ENCODE results near the gene AIG1.

The AIG1 gene

DNA sequence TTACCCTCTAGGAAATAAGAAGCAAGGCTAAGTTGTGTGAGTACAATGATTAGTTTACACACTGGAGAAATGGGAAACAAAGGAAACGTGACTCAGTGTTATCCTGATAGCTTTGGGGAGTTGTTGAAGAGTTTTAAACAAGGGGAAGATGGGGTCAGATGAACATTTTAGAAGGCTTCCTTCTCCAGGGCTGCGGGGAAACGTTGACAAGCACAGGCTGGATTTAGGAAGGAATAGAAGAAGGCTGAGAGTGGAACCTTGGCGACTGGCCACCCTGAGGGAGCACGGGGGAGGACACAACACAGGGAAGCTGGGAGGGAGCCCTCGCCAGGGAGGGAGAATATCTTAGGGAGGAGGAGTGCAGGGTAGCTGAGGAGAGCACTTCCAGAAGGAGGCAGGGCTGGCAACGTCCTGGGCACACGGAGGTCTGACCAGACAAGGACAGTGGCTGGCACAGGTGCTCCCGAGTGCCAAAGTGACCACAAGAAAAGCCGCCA is 134.7 kb downstream of the AIG1 start:
- DNase-seq (ENCODE audit: low read depth in 2 of 2) = no peak

DNA sequence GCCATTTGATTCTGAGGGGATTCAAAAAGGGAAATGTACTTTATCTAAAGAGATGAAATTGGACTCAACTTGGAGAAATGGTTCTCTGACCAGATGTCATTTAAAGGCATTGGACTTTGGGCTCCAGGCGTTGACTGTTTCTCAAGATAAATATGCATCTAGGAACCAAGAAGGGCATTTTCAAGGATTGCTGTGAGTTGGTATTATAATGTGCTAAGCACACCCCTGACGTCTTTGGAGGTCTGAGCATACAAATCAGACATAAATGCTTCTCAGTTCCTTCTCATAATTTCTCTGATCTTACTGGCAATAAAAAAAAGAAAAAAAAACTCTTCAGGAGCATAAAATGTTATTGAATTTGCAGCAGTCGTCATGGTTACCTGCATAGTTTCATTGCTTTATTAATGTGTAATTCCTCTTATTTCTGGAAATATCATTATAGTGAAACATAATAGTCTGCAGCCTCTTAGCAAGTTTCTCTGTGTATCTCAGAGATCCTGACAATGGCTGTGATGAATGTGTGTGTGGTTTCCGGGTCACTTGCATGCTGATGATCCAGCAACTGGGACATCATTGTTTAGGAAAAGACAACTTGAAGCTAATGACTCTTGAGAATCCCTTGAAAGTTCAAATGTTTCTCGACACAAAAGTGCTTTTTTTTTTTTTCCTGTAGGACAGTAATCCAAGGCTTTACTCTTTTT is 136.0 kb downstream of the AIG1 start:
- DNase-seq (ENCODE audit: low read depth in 2 of 2) = no peak

DNA sequence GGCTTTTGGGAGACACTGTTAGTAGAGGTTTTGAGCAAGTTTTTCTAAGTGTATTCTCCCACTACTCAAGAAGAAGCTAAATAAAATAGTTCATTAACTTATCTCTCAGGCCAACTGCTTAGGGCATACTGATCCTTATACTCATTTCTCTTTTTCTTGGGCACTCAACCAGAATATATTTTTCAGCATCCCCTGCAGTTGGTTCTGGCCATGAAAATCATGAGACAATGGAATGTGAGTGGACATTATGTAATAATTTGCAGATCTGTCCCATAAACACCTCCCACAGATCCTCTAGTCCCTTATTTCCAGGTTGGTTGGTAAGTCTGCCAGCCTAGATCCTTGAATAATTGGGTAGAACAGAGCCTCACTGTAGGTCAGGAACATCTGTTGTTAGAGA is 136.7 kb downstream of the AIG1 start:
- no peak for DNase-seq (ENCODE audit: low read depth in 2 of 2)

DNA sequence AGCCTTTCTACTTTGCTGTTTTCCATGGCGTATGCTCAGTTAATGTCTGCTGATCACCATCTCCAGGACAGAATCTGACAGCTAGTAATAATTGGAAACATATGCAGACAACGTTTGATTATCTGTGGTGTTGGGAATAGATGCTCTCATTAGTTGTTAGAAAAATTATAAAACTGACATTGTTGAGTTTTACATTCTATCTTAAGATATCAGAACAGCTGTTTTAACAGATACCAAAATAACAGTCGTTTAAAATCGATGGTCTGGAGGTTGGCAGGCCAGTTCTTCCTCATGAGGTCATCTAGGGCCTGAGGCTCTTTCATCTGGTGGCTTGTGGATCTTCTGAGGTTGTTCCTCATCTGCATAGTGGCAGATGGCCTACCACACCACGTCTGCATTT is 137.6 kb downstream of the AIG1 start:
- no peak for DNase-seq (ENCODE audit: low read depth in 2 of 2)

DNA sequence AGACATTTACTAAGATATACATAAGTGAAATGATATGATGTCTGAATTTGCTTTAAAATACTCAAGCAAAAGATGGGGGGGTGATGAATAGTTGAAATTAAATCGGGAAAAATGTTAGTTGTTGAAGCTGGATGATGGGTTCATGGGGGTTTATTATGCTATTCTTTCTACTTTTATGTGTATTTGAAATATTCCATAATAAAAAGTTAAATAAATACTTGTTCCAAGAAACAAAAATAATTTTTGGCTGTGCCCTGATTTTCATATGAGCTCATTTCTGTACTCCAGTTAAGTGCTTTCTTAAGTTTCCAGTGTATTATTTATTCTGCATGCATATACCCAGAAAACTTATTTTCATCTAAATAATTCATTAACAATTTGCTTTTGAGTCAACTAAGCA is 138.6 kb downstream of the AIG1 start:
- no peak for DNase-seq (ENCODE audit: low read depth in 2 of 2)

DNA sequence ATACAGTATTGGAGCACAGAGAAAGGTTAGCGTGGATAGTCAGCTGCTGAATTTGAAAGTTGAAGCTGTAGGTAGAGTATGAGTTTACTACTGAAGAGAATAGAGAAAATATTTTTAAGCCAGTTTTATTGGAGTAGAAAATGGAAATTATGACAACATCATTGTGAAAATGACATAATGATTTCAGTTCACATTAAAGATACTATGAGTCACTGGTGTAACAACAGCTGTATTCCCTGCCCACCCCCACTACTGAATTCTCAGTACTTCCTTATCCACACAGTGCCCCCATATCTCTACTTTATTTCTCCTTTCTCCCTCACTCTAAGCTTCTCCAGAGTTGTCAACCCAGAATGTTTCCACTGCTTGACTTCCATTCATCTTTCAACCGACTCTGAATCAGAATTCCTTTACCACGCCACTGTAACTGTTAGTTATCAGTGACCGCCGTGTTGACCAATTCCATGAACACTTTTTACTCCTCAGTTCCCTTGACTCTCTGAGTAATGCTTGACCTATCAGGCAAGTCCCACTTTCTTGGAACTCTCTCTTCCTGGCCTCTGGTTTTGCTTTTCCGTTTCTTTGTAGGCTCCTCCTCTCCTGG is 139.6 kb downstream of the AIG1 start:
- DNase-seq (ENCODE audit: low read depth in 2 of 2) = no peak

DNA sequence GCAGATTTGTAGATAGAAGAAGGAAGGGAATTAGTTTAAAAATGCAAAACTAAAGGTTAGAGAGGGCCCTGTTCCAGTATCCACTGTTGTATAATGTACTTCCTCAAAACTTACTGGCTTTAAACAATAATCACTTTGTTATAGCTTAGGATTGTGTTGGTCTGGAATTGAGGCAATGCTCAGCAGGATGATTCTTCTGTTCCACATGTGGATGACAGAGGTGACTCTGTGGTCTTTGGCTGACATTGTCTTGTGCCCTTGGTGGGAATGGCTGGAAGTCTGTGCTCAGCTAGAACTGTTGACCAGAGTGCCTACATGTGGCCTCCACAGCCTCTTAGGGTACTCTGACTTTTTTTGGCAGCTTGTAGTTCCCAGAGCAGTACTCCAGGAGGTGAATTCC is 143.4 kb downstream of the AIG1 start:
- DNase-seq (ENCODE audit: low read depth in 2 of 2) = no peak

DNA sequence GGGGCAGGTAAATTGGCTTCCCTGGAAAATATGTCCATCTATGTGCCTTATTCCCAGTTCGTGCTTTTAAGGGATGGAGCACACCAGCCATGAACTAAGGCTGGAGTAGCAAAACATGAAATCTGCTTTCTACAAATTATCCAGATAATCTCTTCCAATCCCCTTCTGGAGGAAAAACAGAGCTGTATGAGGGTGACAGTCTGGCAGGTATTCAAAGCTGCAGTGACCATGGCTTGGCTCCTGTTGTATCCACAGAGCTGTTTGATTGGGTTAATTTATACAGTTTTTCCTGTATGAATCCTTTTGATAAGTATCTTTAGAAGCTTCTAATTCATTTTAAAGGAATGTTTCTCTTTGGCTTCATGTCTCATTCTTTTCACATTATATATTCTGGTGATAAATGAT is 144.4 kb downstream of the AIG1 start:
- DNase-seq (ENCODE audit: low read depth in 2 of 2) = no peak

DNA sequence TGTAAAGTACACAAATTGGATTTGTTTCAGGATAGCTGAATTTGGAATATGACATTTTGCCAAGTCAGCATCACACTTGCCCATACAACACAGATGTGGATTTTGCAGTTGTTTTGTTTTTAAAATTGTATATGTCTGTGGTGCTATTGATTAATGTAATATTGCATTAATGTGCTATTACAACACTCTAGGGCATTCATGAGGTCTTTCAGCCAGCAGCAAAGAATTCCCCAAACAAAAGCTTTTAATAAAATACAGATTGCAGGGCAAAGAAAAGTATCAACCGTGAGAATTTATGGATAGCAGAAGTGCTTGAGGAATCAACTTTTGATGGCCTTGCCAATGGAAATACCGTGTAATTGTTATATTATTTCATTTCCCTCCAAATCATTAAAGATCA is 144.9 kb downstream of the AIG1 start:
- DNase-seq (ENCODE audit: low read depth in 2 of 2) = no peak

DNA sequence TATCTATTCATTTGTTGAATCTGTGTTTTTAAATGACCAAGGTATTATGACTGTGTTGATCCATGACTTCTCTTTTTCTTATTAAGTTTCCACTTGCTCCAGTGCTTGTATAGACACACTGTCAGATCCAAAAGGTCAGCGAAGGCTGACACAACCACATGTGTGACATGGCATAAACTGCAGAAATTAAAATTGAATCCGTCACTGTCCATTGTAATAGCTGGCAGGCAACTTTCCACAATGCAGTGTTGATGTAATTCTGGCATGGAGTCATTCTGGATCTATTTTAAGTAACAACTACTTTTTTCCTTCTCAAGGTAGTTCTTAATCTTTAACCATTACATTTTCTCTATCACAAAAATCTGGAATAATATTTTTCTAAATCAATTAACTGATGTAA is 145.3 kb downstream of the AIG1 start:
- DNase-seq (ENCODE audit: low read depth in 2 of 2) = no peak

DNA sequence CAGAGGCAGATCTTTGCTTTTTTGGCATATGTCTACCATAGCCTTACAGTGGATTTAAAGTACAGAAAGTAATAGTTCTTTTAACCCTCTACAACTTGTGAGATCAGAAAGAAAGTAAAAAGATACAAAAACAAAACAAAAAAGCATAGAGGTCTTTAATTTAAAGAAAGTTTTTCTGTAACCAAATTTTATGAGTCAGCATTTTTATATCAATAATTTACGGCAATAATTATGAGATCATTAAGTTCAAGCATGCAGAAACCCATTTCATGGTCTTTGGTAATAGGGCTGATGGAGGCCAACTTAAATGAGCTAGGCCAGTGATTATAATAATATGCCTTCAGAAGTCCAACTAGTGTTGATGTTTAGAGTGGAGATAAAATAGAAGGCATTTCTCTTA is 145.9 kb downstream of the AIG1 start:
- DNase-seq (ENCODE audit: low read depth in 2 of 2) = no peak

DNA sequence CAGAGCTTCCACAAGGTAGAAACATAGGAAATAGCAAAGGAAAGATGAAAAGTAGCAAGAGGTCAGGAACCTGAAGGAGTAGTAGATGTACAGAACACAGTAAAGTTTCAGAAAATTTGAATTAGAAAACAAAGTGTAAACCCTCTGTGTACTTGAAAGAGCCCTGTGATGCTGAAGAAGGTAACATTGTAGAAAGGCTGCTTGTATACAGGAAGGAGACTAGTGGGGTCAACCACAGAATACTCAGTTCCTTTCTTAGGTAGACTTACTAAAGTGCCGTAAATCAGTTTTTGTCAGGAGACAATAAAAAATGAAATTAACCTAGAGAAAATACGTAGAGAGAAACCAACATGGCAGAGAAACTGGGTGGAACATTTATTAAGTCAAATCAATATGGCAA is 149.7 kb downstream of the AIG1 start:
- DNase-seq (ENCODE audit: low read depth in 2 of 2) = no peak

DNA sequence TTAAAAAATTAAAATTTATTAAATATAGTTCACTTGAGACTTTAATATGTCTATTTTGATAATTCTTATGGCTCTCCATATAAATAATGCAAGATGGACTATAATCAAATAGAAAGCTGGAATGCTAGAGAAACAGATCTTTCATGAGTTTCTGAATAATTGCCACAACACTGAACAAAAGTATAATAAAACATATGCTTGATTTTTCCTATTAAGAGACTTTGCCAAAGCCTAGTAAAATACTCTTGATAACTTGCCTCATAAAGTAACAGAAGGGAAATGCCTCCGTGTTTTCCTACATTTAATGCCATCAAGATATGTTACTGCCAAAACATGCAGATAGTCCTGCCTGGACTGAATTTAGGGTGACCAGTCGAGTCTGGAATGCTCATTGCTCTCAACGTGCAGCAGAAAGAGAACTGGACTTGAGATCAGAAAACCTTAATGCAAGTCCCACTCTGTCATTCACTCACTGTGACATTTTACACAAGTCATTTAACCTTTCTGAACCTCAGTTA is 153.2 kb downstream of the AIG1 start:
- no peak for DNase-seq (ENCODE audit: low read depth in 2 of 2)

DNA sequence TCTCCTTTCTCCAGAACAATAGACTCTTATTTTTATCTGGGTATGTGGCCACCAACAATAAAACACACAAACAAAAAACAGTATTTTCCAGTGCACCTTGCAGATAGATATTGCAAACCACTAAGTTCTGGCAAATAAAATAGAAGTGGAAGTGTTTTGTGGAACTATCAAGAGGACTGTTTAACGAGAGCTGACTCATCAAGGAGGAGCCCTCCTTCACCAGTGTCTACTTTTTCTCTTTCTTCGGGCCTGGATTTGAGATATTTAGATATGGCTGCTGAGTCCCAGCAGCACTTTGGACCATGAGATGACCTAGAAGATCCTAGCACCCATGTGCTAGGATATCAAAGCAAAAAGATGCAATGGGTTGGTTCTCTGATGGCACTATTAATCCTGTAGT is 154.7 kb downstream of the AIG1 start:
- no peak for DNase-seq (ENCODE audit: low read depth in 2 of 2)

DNA sequence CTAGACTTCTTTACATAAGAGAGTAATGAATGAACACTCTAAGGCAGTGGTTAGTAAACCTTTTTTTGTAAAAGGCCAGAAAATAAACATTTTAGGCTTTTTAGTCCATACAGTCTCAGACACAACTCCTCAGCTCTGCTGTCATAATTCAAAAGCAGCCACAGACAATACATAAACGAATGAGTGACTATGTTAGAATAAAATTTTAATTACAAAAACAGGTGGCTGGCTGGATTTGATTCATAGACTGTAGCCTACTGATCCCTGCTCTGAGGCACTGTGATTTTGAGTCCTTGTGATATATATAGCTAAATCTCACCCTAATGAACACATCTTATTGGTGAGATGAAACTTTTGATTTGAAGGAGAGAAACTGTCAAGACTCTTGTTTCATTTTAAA is 155.1 kb downstream of the AIG1 start:
- no peak for DNase-seq (ENCODE audit: low read depth in 2 of 2)

DNA sequence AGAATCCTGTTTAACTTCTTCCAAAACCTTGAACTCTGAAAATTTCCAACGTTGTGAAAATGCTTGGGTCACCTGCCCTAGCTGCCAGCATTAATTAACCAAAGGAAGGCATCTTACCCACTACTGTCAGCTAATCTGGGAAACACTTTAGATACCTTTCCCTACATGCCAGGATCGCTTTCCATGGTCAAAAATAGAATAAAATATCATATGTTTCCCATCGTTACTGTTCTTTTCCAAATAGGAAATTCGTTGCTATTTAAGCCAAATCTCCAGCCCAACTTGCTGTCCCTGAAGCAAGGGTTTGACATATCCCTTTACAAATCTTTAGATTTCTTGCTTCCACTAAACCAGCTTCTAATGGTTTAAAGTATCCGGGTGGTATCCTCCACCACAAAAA is 157.5 kb downstream of the AIG1 start:
- no peak for DNase-seq (ENCODE audit: low read depth in 2 of 2)

DNA sequence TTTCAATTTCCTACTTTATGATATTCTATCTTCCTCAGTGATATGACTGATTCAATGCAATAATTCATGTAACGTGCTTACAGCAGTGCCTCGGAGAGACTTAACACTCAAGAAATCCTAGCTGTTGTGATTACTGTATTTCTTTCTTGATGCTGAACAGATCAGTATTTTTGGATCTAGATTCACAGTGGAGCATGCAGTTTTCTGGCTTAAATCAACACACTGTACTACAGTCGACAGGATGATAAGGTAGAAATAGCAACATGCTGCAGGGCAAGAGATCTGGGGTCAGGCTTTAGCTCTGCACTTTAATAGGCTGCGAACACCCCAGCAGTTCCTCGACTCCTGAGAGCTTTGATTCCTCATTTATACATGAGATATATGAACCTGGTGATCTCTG is 161.0 kb downstream of the AIG1 start:
- DNase-seq (ENCODE audit: low read depth in 2 of 2) = no peak

DNA sequence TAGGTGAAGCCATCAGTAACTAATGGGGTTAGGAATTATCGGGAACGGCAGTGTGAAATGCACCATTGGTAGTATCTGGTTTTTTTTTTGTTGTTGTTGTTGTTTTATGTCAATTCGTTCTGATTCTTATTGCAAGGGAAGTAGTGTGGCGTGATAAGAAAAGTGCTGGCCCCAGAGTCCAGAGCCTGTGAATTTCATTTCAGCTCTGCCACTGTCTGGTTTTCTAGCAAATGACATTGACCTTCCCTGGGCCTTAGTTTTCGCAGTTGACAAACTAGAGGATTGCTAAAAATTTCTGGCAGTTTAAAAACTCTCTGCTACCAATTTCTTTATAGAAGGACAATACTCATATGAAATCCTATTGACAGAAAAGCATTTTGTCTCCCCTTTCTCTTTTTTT is 161.6 kb downstream of the AIG1 start:
- DNase-seq (ENCODE audit: low read depth in 2 of 2) = no peak

DNA sequence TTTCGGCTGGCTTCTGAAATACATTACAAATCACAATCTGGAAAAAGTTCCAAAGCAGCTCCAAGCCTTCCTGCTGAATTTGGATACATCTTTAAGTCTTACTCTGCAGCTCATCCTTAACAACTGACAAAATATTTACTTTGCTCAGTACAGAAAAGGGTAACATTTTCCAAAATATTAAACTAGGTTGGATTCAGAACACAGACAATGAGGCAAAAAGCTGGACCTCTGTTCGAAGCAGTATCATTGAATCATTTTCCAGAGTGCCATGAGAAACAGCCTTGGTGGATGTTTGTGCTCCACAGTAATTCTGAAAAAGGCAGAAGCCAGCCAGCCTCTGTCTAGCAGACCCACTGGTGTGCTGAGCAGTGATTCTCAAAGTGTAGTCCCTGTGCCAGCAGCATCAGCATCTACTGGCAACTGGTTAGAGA is 162.1 kb downstream of the AIG1 start:
- no peak for DNase-seq (ENCODE audit: low read depth in 2 of 2)

DNA sequence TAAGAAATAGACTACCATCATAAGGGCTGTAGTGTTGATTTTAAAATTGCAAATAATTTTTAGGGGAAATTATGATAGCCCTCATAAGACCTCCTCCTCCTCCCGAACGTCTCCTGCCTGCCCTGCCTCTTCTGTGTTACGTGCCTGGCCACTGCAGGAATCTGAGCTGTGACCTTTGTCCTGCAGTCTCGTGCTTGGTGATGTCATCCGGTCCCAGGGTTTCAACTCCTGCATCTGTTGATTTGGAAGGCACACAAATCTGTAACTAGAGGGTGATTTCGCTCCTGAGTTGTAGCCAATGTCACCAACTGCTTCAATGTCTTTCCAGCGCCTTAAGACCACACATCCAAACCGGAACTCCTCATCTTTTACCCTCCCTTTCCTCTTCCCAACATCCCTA is 163.2 kb downstream of the AIG1 start:
- no peak for DNase-seq (ENCODE audit: low read depth in 2 of 2)

DNA sequence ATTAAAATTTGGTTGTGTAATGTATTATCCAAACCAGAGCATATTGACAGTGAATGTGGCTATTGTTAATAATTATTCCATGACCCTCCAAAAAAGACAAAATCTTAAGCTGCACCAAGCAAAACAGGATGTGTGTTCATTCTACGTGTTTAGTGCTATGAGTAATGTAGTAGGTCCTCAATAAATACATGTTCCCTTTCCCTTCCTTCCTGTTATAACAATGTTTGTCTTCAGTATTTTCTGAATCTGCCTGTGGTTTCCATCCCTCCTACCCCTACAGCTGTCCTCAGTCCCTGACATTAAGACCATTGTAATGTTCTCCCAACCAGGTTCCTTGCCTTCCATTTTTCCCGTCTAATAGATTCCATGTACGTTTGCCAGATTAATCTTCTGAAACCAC is 163.8 kb downstream of the AIG1 start:
- no peak for DNase-seq (ENCODE audit: low read depth in 2 of 2)

DNA sequence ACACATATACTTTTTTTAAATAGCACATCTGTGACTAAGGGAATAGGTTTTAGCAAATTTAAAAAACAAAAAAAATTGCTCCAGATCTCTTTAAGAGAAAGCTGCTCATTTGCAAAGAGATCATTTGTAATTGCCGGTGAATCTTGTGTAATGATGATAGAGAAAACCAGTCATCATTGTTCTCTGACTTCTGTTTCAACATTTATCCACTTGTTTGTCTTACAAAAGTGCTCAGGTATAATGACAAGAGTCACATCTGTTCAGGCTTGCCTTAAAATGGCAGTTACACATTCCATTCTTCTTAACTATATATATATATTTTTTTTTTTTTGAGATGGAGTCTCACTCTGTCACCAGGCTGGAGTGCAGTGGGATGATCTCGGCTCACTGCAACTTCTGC is 165.2 kb downstream of the AIG1 start:
- DNase-seq (ENCODE audit: low read depth in 2 of 2) = no peak

DNA sequence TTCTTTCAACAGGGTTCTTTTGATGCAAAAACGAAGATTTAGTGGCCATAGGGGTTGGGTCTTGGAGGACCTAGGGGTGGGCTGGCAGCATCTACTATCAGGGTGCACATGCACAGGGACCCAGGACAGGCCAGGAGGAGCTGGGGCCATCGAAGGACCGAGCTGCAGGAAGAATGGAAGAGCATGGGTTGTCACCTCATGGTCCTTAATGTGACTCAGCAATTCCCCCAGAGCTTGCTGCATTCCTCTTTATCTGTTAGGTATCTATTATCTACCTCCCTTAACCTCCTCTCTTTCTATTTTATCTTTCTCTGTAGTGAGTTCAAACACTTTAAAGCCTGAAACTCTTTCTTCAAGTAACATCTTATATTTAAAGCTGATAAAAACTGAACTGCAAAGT is 167.0 kb downstream of the AIG1 start:
- no peak for DNase-seq (ENCODE audit: low read depth in 2 of 2)

DNA sequence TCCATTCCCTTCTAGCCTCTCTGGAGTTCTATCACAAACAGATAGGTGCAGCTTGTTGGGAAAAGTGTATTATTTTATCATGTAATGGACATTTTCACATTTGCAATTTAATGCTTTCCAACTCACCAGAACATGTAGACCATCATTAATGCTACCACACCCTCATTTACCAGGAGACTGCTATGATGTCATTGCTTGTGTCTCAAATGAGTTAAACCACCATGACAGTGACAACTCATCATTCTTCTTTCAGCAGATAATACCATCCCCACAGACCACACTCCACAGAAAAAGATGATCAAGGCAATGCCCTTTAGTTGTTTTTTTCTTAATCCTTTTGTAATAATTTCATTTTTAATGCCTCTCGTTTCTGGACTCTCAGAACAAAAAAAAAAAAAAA is 168.7 kb downstream of the AIG1 start:
- no peak for DNase-seq (ENCODE audit: low read depth in 2 of 2)
